Hepatocyte (in vitro differentiated cells): ENCODE results near the gene RHBDL2.

Experiments
- EZH2 ChIP-seq: fragments of 200-600 bp; sonication (generic); IDR thresholded peaks from 2 replicates; pipeline ENCODE4 v1.6.1; 2016; ENCODE audit warnings: antibody characterized with exemption, mild to moderate bottlenecking, borderline replicate concordance
- EZH2phosphoT487 ChIP-seq: fragments of 200-600 bp; sonication (generic); IDR thresholded peaks from one replicate; pipeline ENCODE4 v1.6.1; 2018; ENCODE audit warnings: antibody characterized with exemption, mild to moderate bottlenecking, low read depth, moderate library complexity; ENCODE audit not compliant: unreplicated experiment, severe bottlenecking
- TF ChIP-seq, protein P1 (sequence below): fragments of 200-600 bp; sonication (generic); IDR thresholded peaks from 2 replicates; pipeline ENCODE4 v1.5.1; 2016; ENCODE audit warnings: antibody characterized with exemption, mild to moderate bottlenecking; ENCODE audit not compliant: poor library complexity

GRCh38 chr1:38938722-38939260, 2.8 kb downstream of the RHBDL2 start:
- TF ChIP-seq EZH2 = no peak
- TF ChIP-seq, protein P1, sequence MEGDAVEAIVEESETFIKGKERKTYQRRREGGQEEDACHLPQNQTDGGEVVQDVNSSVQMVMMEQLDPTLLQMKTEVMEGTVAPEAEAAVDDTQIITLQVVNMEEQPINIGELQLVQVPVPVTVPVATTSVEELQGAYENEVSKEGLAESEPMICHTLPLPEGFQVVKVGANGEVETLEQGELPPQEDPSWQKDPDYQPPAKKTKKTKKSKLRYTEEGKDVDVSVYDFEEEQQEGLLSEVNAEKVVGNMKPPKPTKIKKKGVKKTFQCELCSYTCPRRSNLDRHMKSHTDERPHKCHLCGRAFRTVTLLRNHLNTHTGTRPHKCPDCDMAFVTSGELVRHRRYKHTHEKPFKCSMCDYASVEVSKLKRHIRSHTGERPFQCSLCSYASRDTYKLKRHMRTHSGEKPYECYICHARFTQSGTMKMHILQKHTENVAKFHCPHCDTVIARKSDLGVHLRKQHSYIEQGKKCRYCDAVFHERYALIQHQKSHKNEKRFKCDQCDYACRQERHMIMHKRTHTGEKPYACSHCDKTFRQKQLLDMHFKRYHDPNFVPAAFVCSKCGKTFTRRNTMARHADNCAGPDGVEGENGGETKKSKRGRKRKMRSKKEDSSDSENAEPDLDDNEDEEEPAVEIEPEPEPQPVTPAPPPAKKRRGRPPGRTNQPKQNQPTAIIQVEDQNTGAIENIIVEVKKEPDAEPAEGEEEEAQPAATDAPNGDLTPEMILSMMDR = no peak
- TF ChIP-seq EZH2phosphoT487 = no peak
